ENCODE data around the gene PDIK1L.

PDIK1L gene

DNA sequence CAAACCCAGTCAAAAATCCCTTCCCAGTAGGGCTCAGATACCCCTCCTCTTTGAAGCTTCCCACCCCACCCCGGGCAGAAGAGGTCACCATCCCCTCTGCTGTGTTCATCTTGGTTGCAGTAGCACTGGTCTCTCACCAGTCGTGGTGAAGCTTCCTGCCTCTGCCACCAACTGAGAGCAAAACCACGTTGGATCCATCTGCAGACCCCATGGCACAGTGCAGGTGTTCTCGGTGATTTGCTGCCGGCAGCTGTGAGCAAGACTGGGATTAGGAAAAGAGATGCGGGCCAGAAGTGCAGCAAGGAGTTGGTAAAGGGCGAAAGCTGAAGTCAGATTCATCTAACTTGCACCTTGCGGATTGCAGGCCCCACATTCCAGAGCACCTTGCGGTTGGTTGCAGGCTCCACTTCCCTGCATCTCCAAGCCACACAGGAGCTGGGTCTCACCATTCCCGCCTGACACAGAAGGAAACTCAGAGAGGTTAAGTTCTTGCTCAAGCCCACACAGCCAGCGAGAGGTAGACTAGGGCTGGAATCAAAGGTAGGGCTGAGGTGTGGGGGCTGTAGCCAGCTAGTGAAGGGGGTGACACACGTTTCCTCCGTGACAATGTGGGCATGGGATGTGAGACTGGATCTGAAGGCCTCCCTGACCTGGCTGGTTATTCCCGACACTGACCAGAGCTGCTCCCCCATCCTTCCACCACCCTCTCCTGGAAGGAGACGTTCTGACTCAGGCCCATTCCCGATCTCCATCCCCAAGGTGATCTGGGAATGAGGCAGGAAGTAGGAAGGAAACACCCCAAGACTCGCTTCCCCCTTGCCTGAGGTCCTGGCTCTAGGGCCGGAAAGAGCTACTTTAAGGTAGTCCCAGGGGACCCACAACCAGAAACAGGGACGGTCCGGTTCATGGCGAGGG is 44.0 kb downstream of the PDIK1L start:
- Histone ChIP-seq H3K4me1 (ENCODE audit: control insufficient read depth, low read depth, low read length) (peaks cover 27% of the 10 kb centered on the region), H3K27me3 (ENCODE audit: insufficient read depth, low read length, poor library complexity) (no peaks in the 10 kb centered on the region), H3K27ac (ENCODE audit: low read depth, low read length) (no peak overlapping the region), H3K36me3 (ENCODE audit: control insufficient read depth, insufficient read depth, low read length) (no peaks in the 10 kb centered on the region), H2BK15ac (replicated peaks; ENCODE audit: low read depth) (no peak overlapping the region), H3K23ac (ENCODE audit: low read length) (no peak overlapping the region), H4K5ac (ENCODE audit: low read length) (no peak overlapping the region), H3K56ac (ENCODE audit: low read length) (peak overlapping the region; percentile 81), H2AK5ac (ENCODE audit: low read length) (peak overlapping the region; percentile 3), H3K4ac (ENCODE audit: low read depth, low read length) (peak overlapping the region; percentile 49), H2BK5ac (ENCODE audit: low read length) (peak overlapping the region; percentile 9), H3K79me2 (ENCODE audit: control insufficient read depth, insufficient read depth, low read length) (no peaks in the 10 kb centered on the region), H3K4me3 (ENCODE audit: low read length) (no peak overlapping the region), H3K18ac (ENCODE audit: low read length) (peak overlapping the region; percentile 62), H3K4me2 (ENCODE audit: low read length) (peak overlapping the region; percentile 34), H2BK120ac (ENCODE audit: low read depth, low read length) (no peak overlapping the region), H3K9ac (ENCODE audit: low read length) (peak overlapping the region; percentile 64), H3K79me1 (ENCODE audit: low read length) (no peaks in the 10 kb centered on the region), H4K8ac (ENCODE audit: low read depth, low read length) (no peak overlapping the region)
- DNase-seq = no peak
- no CpG with 5 or more reads among the region's 21 CpGs for WGBS (ENCODE audit: extremely low coverage, insufficient coverage, low lambda C conversion rate)

DNA sequence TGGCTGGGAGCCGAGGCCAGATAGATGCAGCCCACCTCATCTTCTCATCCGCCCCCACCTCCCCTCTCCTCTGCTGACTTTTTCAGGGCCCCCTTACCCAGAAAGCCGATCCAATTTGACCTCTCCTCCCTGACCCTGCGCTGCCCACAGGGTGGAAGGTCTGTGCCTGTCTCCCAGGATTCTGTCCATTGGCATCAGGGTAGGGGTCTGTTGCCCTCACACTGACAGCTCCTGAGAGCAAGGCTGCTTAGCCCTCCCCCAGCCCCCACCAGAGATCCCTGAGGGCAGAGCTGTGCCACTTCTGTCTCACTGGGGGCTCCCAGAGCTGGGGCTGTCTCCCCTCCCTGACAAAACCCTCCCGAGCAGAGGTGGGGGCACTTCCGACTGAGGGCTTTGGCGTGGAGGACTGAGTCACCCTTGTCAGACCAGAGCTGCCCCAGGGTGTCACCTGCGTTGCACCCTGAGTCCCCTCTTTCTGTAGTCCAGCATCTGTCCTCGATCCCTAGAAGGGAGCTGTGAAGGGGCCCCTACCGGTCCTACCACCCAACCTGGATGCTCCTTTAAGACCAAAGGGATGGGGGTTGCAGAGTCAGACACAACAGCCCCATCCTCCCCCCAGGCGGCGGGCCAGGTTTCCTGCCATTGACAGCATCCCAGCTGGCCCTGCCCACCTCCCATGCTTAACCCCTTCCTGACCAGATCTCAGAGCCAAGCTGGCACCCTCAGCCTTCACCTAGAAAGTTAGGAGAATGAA is 44.8 kb downstream of the PDIK1L start:
- no CpG with 5 or more reads among the region's 12 CpGs for WGBS (ENCODE audit: extremely low coverage, insufficient coverage, low lambda C conversion rate)
- Histone ChIP-seq H3K9ac (ENCODE audit: low read length) (peak overlapping the region; percentile 64), H3K18ac (ENCODE audit: low read length) (peak overlapping the region; percentile 62), H2BK120ac (ENCODE audit: low read depth, low read length) (peak overlapping the region; percentile 16), H3K23ac (ENCODE audit: low read length) (peak overlapping the region; percentile 53), H3K4ac (ENCODE audit: low read depth, low read length) (peak overlapping the region; percentile 49), H3K56ac (ENCODE audit: low read length) (peak overlapping the region; percentile 81), H3K4me1 (ENCODE audit: control insufficient read depth, low read depth, low read length) (peaks cover 32% of the 10 kb centered on the region), H3K4me3 (ENCODE audit: low read length) (no peak overlapping the region), H3K27ac (ENCODE audit: low read depth, low read length) (no peak overlapping the region), H4K8ac (ENCODE audit: low read depth, low read length) (no peak overlapping the region), H3K79me2 (ENCODE audit: control insufficient read depth, insufficient read depth, low read length) (no peaks in the 10 kb centered on the region), H3K4me2 (ENCODE audit: low read length) (peak overlapping the region; percentile 94), H4K5ac (ENCODE audit: low read length) (no peak overlapping the region), H3K27me3 (ENCODE audit: insufficient read depth, low read length, poor library complexity) (no peaks in the 10 kb centered on the region), H3K36me3 (ENCODE audit: control insufficient read depth, insufficient read depth, low read length) (no peaks in the 10 kb centered on the region), H3K79me1 (ENCODE audit: low read length) (no peaks in the 10 kb centered on the region), H2BK15ac (replicated peaks; ENCODE audit: low read depth) (no peak overlapping the region), H2AK5ac (ENCODE audit: low read length) (peak overlapping the region; percentile 43), H2BK5ac (ENCODE audit: low read length) (peak overlapping the region; percentile 84)
- DNase-seq = peak; percentile 89

DNA sequence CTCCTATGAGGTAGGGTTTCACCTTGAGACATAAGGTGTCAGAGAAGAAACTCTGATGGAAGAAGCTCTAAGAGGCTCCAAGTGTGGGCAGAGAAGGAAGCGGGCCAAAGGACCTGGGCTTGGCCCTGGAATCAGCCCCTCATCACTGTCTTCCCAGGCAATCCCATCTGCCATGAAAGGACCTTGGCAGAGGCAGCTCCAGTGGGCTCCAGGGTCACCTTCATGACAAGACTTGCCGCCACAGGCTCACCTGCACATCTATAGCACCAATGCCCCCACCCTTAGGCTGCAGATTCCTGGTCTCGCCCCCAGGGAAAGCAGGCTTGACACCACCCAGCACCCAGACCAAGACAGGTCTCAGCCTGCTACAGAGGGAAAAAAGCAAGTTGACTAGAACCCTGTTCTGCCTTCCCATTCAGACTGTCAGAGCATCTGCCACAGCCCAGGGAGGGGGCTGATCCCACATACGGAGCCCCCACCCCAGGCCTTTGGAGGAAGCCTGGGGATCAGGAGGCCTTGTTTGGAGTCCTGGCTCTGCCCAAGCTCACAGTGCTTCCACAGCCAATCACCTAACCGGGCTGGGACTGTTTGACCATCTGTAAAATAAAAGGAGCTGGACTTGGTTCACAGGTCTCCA is 46.8 kb downstream of the PDIK1L start:
- no peak overlapping the region for H3K4ac ChIP-seq (ENCODE audit: low read depth, low read length)
- H2BK120ac ChIP-seq (ENCODE audit: low read depth, low read length) = peak overlapping the region; percentile 5
- no peaks in the 10 kb centered on the region for H3K79me2 ChIP-seq (ENCODE audit: control insufficient read depth, insufficient read depth, low read length)
- H4K5ac ChIP-seq (ENCODE audit: low read length) = no peak overlapping the region
- H3K9ac ChIP-seq (ENCODE audit: low read length) = peak overlapping the region; percentile 22
- H3K56ac ChIP-seq (ENCODE audit: low read length) = peak overlapping the region; percentile 71
- H3K27ac ChIP-seq (ENCODE audit: low read depth, low read length) = no peak overlapping the region
- peak overlapping the region; percentile 95 for H2AK5ac ChIP-seq (ENCODE audit: low read length)
- peaks cover 6% of the 10 kb centered on the region for H3K27me3 ChIP-seq (ENCODE audit: insufficient read depth, low read length, poor library complexity)
- no peak overlapping the region for H3K4me2 ChIP-seq (ENCODE audit: low read length)
- peak overlapping the region; percentile 76 for H3K18ac ChIP-seq (ENCODE audit: low read length)
- WGBS (ENCODE audit: extremely low coverage, insufficient coverage, low lambda C conversion rate) = no CpG with 5 or more reads among the region's 5 CpGs
- no peak overlapping the region for H3K4me3 ChIP-seq (ENCODE audit: low read length)
- DNase-seq = no peak
- peak overlapping the region; percentile 29 for H2BK15ac ChIP-seq (replicated peaks; ENCODE audit: low read depth)
- no peak overlapping the region for H4K8ac ChIP-seq (ENCODE audit: low read depth, low read length)
- H3K23ac ChIP-seq (ENCODE audit: low read length) = no peak overlapping the region
- H3K36me3 ChIP-seq (ENCODE audit: control insufficient read depth, insufficient read depth, low read length) = no peaks in the 10 kb centered on the region
- no peaks in the 10 kb centered on the region for H3K79me1 ChIP-seq (ENCODE audit: low read length)
- H3K4me1 ChIP-seq (ENCODE audit: control insufficient read depth, low read depth, low read length) = peaks cover 32% of the 10 kb centered on the region
- H2BK5ac ChIP-seq (ENCODE audit: low read length) = peak overlapping the region; percentile 64

DNA sequence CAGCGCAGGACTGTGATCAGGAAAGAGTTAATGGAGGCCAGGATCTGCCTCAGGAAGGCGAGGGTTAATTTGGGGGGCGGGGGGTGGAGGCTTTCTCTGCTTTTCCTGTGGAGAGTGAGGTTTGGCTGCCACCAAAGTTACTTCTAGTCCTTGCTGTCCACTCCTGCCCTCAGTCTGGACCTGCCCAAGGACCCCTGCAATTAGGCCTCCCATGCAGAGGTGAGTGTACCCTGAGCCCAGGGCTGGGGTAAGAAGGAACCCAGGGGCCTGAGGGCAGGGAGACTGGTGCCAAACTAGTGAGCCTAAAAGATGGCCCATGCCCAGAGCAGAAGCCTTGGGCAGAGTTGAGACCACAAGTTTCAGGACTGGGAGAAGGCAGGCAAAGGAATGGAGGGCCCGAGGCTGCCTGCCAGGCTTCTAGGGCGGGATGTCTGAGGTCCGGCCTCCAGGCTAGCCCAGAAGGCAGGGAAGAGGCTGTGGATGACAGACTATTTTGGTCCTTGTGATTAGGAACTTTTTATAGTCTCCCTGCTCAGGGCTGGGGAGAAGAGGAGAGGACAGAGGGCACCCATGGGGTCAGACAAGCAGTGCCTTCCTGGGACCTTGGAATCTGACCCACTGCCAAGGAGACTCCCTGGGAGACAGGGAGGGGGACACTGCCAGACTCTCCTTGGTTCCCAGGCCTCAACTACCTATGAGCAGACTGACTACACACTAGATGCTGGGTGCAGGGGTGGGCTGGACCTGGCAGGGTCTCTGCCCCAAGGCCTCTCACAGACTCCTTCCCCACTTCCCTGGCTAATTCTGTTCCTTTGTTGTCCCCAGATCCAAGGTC is 47.5 kb downstream of the PDIK1L start, which contains the start of gene FAM110D:
Gene FAM110D, plus strand, starts transcription at position 172 of the 835 bp plus-strand sequence. CDS start 2,213 bp downstream, outside the sequence.
- Histone ChIP-seq H4K8ac (ENCODE audit: low read depth, low read length) (no peak within 1 kb of the TSS), H2BK5ac (ENCODE audit: low read length) (peak within 1 kb of the TSS; percentile 83), H3K27ac (ENCODE audit: low read depth, low read length) (no peak within 1 kb of the TSS), H3K27me3 (ENCODE audit: insufficient read depth, low read length, poor library complexity) (peaks cover 6% of the 10 kb centered on the region), H2BK15ac (replicated peaks; ENCODE audit: low read depth) (peak within 1 kb of the TSS; percentile 29), H3K36me3 (ENCODE audit: control insufficient read depth, insufficient read depth, low read length) (no peaks in the 10 kb centered on the region), H3K18ac (ENCODE audit: low read length) (peak within 1 kb of the TSS; percentile 76), H2AK5ac (ENCODE audit: low read length) (peak within 1 kb of the TSS; percentile 95), H3K79me1 (ENCODE audit: low read length) (no peaks in the 10 kb centered on the region), H3K79me2 (ENCODE audit: control insufficient read depth, insufficient read depth, low read length) (no peaks in the 10 kb centered on the region), H3K4ac (ENCODE audit: low read depth, low read length) (peak within 1 kb of the TSS; percentile 74), H3K9ac (ENCODE audit: low read length) (peak within 1 kb of the TSS; percentile 59), H3K56ac (ENCODE audit: low read length) (peak within 1 kb of the TSS; percentile 85), H3K4me2 (ENCODE audit: low read length) (peak within 1 kb of the TSS; percentile 51), H3K4me1 (ENCODE audit: control insufficient read depth, low read depth, low read length) (peaks cover 32% of the 10 kb centered on the region), H3K4me3 (ENCODE audit: low read length) (no peak within 1 kb of the TSS), H3K23ac (ENCODE audit: low read length) (peak within 1 kb of the TSS; percentile 66), H2BK120ac (ENCODE audit: low read depth, low read length) (peak within 1 kb of the TSS; percentile 19), H4K5ac (ENCODE audit: low read length) (no peak within 1 kb of the TSS)
- no CpG with 5 or more reads among the region's 6 CpGs for whole genome bisulfite sequencing (ENCODE audit: extremely low coverage, insufficient coverage, low lambda C conversion rate)
- DNase-seq = peak; percentile 65

DNA sequence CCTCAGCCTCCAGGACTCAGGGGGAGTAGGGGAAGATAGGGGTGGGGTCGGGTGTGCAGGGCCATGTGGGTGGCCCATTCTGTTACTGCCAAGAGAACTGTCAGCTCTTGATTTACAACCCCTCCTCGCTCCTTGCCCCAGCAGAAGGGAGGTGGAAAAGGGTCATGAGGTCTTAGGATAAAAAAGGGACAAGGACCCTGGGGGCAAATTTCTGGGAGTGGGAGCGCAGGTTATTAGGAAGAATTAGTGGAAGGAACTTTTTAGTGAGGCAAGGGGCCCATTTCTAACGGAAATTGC is 48.1 kb downstream of the PDIK1L start:
- H2BK5ac ChIP-seq (ENCODE audit: low read length) = no peak overlapping the region
- no peak overlapping the region for H2BK15ac ChIP-seq (replicated peaks; ENCODE audit: low read depth)
- no peaks in the 10 kb centered on the region for H3K36me3 ChIP-seq (ENCODE audit: control insufficient read depth, insufficient read depth, low read length)
- no peak overlapping the region for H3K9ac ChIP-seq (ENCODE audit: low read length)
- peaks cover 34% of the 10 kb centered on the region for H3K4me1 ChIP-seq (ENCODE audit: control insufficient read depth, low read depth, low read length)
- H4K8ac ChIP-seq (ENCODE audit: low read depth, low read length) = no peak overlapping the region
- DNase-seq = no peak
- peak overlapping the region; percentile 2 for H3K18ac ChIP-seq (ENCODE audit: low read length)
- H3K4me3 ChIP-seq (ENCODE audit: low read length) = no peak overlapping the region
- H3K4ac ChIP-seq (ENCODE audit: low read depth, low read length) = no peak overlapping the region
- H2BK120ac ChIP-seq (ENCODE audit: low read depth, low read length) = no peak overlapping the region
- H3K4me2 ChIP-seq (ENCODE audit: low read length) = no peak overlapping the region
- H3K79me2 ChIP-seq (ENCODE audit: control insufficient read depth, insufficient read depth, low read length) = no peaks in the 10 kb centered on the region
- H3K23ac ChIP-seq (ENCODE audit: low read length) = no peak overlapping the region
- H3K56ac ChIP-seq (ENCODE audit: low read length) = peak overlapping the region; percentile 85
- no peak overlapping the region for H3K27ac ChIP-seq (ENCODE audit: low read depth, low read length)
- no peak overlapping the region for H2AK5ac ChIP-seq (ENCODE audit: low read length)
- H4K5ac ChIP-seq (ENCODE audit: low read length) = no peak overlapping the region
- no CpG with 5 or more reads among the region's 4 CpGs for WGBS (ENCODE audit: extremely low coverage, insufficient coverage, low lambda C conversion rate)
- H3K79me1 ChIP-seq (ENCODE audit: low read length) = no peaks in the 10 kb centered on the region
- peaks cover 6% of the 10 kb centered on the region for H3K27me3 ChIP-seq (ENCODE audit: insufficient read depth, low read length, poor library complexity)

Data from mesendoderm (in vitro differentiated cells).